GM19238 (cell line): ENCODE measurements around the gene DDX47.
"Not testable (repeated sequence)": the region's sequence is repeated elsewhere in the genome, so short reads cannot be mapped to it uniquely, and the experiment has no call there.

Experiments used
- DNase-seq: peaks from one replicate; pipeline ENCODE4 v3.0.0; 2011; ENCODE audit warnings: low spot score; ENCODE audit not compliant: insufficient read length

Gene DDX47

GRCh38 chr12:12871587-12872138, 58.5 kb downstream of the DDX47 start:
- DNase-seq, result no peak

DNA sequence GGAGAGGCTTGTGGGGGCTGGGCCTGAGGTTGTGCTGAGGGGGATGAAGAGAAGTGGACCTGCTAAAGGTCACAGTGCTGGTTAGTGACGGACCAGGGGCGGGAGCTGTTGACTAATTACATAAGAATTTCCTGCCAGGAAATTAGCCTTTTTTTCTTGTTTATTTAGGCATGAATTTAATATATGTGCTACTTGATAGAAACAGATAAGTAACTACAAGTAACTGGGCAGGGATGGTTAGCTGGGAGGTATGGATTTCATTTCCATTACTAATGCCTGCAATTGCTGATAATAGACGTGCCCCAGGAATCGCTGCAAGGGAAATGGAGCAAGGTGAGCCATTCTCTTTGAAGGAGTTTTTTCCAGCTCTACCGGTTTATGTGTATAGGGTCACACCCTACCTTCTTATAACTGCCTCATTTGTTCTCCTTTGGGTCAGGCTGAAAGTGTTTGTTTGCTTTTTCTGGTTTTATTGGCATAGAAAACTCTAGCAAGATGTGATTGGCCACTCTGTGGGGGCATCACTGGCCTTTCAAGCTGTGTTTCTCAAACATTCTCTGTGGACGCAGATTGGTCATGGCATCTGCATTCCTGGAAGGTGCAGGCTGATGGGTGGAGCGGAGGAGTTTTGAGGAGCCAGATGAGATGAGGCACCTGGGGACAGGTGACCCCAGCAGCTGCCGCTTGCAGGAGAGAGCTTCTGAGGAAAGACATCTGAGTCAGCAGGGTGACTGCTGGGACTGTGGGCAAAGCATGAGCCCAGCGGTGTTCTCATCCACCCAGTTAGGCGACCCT, 59.2 kb downstream of the DDX47 start:
- no peak for DNase-seq

- no peak for DNase-seq
These were observed 59.8 kb downstream of the DDX47 start for GRCh38 chr12:12872934-12873275.

DNA sequence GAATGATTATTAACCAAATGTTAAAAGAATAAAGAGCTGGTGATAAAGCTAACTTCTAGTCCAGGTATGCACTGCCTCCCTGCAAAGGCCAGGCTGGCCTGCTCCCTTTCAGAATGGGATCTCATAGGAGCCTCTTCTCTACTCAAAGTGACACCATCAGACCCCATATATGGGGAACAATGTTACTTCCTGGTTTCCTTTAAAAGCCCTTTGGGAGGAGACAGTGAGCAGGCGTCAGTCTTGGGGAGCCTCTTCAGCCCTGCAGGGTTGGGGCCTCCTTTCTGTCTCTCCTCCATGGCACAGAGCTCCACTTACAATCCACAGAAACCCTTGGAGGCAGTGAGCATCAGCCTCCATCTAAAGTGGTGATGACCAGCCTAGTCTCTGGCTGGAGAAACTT, 60.9 kb downstream of the DDX47 start:
- DNase-seq, result no peak

- not testable (repeated sequence) for DNase-seq
These were observed 62.2 kb downstream of the DDX47 start for GRCh38 chr12:12875301-12875700.

GRCh38 chr12:12877153-12877768, 64.1 kb downstream of the DDX47 start:
- no peak for DNase-seq

DNA sequence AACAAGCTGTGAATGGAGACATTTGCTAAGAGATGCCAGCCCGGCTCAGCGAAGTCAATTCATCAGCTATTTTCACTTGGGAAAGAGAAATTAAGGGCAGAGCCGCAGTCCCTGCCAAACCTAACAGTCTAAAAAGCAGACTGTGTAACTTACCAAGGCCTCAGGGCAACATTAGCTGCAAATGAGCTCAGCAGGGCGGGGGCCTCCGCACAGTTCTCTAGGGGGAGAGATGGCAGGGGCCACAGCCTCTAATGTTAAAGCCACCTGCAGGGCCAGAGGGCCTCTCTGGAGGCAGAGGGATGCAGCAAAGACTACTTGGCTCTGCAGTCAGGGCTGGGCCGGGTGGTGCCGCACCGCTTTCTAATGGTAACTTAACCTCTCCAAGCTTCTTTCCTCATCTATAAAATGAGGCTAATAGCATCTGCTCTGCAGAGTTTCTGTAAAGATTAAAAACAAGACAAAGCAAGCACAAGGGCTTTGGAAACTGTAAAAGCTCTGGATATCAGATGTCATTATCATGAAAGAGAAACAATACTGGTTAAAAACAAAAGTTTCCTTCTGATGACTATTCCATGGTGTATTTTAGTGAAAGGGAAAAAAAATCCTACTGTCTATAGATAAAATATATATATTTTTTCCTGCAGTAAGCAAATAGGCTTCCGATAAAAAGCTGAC, 64.8 kb downstream of the DDX47 start:
- DNase-seq, result no peak
